ENCODE data around the gene TRIM14.
"Not testable (repeated sequence)": the region's sequence is repeated elsewhere in the genome, so short reads cannot be mapped to it uniquely, and the experiment has no call there.

TRIM14 gene

DNA sequence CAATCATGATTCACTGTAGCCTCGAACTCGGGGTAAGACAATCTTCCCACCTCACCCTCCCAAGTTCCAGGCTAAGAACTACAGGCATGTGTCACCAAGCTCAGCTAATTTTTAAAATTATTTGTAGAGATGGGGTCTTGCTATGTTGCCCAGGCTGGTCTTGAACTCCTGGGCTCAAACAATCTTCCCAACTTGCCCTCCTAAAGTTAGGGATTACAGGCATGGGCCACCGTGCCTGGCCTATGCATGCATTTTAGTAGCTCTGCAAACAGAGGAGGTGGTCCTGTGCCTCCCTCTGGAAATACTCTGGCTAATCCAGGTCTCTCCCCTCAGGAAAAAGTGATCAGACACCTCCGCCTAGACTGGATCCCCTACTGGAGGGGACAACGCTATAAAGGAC is 21.5 kb upstream of the TRIM14 start:
- no peak for DNase-seq

DNA sequence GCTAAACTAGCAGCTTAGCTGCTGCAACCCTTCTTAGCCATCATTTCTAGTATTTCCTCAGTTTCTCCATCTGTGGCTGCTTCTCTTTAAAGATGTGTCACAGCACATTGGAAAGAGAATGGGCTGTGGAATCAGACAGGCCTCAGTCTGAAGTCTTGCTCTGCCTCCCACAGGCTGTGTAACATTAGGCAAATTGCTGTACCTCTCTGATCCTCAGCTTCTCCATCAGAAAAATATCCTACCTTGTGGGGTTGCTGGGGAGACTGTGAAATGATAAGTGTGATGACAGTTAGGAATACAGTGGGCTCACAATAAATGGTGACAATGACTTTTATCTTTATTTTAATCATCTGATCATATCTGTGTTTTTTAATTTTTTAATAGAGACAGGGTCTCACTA is 17.5 kb upstream of the TRIM14 start:
- DNase-seq: no peak

DNA sequence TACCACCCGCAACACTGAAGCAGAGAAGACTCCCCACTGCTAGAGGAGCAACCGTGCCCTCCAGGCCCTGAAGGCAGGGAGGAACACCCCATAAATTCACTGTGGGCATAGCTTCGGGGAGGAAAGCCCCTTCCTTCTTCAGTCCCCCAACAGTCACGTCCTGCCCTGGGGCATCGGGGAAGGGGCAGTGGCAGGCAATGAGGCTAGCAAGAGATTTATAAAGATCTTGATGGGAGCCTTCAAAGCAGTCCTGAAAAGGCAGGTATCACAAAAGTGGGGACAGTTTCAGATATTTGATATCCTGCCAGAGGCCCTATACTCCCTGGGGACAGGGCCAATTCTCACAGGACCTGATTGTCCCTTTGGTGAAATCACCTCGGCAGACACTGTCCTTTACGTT is 16.9 kb upstream of the TRIM14 start:
- no peak for DNase-seq

DNA sequence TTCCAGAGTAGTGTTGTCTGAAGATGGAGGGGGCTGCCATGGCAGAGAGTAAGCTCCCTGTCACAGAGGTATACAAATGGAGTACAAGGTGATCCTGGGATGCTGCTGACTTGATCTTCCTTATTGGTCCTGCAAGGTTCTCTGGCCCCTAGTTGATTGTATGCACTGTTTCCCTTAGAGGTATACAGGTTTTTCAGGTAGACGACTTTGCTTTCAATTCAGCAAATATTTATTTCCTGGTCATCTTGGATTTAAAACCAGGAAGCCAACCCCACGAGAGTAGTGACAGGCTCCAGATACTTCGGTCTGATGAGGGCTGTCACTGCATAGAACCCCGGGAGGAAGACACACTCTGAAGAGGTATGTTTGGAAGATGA is 16.5 kb upstream of the TRIM14 start:
- DNase-seq: no peak

DNA sequence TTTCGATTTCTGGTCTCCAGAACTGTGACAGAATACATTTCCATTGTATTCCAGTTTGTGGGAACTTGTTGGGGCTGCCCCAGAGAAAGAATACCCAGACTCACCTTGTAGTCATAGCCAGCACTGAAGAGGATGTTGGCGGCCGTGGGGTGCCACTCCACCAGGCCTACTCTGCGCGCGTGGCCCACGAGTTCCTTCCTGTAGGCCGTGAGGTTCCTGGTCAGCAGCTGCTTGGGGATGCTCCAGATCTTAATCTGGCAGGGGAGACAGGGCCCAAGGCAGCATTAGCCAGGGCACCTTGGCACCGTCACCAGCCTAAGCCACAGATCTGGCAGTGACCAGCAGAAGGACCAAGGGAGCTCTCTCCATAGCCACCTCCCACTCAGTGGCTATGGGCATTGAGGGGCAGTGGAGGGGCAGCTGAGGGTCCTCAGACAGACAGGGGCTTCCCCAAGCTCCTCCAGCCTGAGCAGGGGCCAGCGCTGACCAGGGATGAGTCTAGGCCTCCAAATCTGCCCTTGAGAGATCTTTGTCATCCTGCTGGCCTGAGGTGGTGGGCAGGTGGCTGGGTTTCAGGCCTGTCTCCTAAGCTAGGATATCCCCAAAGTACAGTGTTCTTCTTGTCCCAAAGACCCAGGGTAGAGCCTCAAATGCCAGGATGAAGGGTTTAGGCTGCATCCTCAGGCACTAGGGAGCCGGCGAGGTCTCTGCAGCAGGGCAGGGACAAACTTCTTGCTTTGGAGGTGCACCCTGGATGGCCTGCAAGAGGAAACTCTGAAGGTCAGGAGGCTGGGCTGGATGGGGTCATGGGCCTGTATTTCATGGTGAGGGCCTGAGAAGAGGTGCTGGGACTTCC is 15.9 kb upstream of the TRIM14 start:
- no peak for DNase-seq

DNA sequence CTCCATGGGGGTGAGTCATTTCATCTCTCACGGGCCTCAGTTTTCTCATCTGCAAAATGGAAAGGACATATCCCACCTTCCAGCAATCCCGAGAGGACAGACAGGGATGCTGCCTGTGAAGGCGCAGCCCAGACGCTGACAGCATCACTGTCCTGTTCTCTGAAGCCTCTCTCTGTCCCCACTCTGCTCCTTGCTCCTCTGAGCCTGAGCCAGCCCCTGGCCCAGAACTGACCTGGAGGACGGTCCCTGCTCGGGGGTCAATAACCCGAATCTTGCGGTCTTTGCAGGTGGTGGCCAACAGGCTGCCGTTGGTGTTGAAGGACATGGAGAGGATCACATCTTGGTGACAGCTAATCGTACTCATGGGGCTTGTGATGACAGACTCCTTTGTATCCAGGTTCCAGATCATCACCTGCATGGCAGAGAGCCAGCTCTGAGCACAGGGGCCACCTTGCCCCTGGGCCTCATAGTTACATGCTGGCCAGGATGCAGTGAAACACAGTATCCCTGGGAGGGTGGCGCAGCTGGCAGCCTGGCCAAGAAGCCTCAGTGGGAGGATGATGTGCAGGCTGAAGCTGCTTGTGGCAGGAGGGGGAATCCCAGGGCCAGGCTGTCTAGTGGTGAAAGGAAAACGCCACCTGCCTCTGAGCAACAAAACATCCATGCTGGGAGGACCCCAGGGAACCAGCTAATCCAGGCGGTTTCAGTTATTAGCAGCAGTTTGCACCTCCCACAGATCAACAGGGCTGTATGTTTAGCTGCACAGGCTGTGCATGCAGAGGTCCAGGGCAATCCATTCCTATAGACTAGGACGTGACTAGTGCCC is 14.0 kb upstream of the TRIM14 start:
- no peak for DNase-seq

DNA sequence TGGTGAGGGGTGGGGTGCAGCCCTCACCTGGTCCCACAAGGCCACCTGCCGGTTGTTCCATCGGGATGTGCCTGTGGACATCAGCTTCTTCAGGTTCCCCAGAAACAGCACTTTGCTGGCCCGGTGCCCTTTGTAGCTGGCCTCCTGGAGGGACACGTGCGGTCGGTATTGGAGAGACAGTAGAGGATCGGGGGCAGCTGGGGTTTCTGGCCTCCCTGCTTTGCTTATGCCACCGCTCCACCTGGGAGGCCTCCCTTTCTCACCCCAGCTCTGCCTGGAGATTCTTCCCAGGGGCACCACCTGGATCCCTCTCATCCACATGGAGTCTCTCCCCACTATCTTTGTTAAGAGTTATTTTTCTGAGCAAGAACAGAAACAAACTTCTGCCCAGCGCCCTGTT is 13.1 kb upstream of the TRIM14 start:
- DNase-seq: no peak

DNA sequence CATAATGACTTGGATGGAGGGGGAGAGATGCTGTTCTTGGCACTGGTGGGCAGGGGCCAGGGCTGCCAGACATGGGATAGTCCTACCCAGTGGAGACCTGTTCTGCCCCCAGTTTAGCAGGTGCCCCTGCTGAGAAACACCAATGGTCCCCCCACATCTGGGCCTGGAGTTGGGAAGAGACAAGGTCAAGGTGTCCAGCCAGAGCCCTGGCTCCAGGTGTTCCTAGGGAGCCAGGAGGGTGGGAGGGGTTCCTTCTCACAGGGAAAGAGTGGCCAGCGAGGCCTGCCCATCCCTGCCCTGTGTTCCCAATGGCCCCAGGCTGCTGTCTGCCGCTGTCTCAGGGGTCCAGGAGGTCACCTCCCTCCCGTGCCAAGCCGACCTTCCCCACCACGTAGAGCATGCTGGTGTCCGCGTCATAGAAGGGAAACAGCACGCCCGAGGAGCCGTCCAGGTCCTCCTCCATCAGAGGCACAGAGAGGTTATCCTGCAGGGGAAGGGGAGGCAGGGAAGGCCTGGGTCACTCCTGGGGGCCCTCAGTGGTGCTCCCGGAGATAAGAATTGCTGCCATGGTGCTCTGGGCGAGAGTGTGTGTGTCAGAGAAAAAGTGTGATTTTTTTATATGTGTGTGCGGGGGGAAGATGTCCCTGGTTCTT is 11.7 kb upstream of the TRIM14 start:
- no peak for DNase-seq

DNA sequence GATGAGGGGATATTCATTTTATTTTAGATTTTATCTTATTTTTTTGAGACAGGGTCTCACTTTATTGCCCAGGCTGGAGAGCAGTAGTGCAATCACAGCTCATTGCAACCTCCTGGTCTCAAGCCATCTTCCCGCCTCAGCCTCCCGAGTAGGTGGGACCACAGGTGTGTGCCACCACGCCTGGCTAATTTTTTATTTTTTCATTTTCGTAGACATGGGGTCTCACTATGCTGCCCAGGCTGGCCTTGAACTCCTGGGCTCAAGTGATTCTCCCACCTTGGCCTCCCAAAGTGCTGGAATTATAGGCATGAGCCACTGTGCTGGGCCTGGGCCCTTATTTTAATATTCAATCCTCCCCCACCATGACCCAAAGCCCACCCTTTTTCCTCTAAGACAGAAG is 11.0 kb upstream of the TRIM14 start:
- DNase-seq: not testable (repeated sequence)

DNA sequence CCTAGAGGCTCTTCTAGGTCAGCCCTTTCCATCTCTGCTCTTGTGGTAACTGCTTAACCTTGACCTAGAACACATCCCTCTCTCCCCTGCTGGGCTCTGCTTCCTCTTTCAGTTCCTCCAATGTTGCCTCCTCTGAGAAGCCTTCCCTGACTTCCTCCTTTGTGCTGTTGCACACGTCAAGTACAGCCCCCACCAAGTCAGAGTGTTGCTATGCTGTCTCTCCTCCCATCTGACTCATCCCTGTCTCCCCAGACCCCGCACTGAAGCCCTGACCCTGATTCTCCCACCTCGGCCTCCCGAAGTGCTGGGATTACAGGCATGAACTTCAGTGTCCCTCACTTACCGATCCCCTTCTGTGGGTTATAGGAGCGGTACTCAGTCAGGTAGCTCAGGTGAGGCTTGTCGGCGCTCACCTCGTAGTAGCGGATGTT is 10.4 kb upstream of the TRIM14 start:
- DNase-seq: no peak

DNA sequence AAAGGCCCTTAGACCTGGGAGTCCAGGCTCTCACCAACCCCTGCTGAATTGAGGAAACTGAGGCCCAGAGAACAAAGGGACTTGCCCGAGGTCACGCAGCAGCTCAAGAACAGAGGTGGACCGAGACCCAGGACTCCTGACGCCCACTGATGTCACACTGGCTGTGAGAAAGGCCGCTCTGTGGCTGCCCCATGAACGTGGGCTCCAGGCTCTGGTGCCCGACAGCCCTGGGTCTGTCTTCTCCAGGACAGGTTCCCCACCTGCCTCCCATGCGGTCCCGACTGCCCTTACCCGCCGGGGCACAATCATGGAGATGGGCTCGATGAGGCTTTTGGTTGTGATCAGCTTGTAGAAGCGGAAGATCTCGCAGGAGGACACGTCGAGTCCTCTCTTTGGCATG is 9.3 kb upstream of the TRIM14 start:
- no peak for DNase-seq

DNA sequence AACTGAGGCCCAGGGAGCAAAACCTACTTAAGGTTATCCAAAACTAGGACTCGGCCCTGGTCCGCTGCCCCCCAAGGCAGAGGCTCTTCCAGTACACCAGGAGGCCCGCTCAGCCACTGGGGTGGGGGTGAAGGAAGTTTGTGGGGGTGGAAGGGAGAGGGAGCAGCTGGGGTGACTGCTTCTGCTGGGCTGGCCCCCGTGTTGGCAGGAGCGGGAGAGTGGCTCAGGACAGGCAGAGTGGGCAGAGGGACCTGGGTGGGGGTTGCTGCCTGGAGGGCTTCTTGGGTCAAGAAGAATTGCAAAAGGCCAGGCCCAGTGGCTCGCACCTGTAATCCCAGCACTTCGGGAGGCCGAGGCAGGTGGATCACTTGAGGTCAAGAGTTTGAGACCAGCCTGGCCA is 8.2 kb upstream of the TRIM14 start:
- DNase-seq: no peak

DNA sequence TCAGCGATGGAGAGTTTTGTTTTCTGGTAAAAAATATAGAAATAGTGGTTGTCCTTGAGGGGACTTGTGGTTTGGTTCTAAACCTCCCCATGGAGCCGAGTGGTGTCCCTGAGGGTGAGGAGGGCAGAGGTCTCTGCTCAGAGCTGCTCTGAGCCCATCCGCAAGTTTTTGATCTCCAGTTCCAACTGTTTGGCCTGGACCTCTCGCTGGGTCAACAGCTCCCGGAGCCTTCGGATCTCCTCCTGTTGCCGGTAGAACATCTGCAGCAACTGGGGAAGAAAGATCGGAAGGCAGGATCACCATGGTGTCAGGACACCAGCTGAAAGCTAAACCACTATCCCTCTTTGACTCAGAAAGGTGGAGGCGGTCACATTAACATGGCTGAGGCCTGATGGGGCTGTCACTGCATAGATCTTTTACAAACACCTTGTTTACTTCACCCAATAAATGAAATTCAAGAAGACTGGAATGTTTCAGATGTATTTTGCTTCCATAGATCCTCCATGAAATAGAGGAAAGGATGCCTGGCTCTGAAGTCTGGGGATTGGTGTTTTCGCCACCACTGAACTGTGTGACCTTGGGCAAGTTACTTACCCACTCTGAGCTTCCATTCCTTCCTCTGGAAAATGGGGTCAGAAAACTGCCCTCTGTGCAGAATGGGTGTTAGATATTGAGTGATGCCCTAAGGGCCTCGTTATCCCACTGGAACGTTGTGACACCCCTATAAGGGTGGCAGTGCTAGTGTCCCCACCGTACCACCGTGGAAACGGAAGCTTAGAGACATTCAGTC is 5.8 kb upstream of the TRIM14 start:
- no peak for DNase-seq

DNA sequence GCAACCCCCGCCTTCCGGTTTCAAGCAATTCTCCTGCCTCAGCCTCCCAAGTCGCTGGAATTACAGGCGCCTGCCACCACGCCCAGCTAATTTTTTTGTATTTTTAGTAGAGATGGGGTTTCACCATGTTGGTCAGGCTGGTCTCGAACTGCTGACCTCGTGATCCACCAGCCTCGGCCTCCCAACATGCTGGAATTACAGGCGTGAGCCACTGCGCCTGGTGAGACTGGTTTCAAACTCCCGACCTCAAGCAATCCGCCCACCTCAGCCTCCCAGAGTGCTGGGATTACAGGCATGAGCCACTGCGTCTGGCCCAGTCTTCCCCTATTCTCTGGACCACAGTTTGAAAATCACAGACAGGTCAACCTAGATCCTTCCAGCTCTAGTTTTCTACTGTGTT is 5.1 kb upstream of the TRIM14 start:
- not testable (repeated sequence) for DNase-seq

DNA sequence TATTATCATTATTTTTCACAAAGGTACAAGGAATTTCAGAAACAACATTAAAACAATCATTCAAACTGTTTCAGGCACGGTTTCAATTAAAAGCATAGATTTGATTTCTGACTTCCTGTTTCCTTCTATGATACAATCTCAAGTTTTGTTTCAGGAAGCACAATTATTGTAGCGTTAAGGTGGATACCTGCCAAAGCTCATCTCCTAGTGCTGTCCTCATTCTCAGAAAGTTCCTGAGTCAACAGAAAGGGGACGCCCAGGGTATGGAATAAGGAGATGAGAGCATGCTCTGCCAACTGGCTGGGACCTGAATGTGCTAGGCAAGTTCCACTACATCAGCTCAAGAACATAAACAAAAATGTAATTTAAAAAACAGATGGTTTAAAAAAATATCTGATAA is 2.0 kb upstream of the TRIM14 start:
- no peak for DNase-seq

DNA sequence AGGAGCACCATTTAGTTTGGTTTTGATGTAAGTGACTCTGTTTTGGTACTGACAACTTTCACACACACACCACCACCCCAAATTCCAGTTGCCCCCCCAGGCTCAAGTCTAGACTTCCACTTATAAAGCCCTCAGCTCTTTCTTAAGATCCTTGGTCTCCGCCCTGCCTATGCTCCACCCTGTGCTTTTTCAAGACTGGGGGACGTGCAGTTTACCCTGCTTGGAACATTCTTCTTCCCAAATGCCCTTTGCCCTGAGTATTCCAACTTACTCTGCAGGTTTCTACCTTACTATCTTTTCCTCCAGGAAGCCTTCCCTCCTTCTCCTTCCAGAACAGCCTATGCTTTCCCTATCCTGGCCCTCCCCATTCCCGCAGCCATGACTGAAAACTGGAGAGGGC is 1.5 kb upstream of the TRIM14 start:
- DNase-seq: no peak

DNA sequence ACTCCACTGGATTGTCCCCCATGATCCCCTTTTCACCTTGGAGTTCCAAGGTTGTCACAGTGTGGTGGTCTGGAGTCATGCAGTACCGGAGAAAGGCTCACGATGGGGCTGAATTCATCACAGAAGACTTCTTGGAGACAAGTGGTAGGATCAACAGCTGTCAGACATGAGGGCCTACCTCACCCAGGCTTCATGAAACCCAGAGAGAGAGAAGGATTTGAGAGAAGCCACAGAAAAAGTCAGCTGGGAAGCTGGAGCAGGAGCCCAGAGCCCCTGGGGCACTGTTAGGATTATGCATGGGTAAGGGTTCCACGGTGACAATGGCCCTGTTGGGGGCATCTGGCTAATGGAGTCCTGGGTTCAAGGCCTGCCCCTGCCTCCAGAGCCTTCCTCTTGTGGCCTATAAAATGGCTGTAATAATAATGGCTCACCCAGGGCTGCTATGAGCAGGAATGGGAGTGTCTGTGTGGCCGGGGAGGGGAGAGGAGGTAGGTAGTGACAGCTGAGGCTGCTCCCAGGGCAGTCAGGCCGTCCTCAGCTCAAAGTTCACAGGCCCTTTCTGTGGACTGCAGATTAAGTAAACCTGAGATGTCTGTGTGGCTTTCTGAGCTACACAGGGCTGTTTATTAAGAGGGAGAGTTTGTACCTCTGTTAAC is 910 bp downstream of the TRIM14 start:
- DNase-seq: peak; percentile 33

DNA sequence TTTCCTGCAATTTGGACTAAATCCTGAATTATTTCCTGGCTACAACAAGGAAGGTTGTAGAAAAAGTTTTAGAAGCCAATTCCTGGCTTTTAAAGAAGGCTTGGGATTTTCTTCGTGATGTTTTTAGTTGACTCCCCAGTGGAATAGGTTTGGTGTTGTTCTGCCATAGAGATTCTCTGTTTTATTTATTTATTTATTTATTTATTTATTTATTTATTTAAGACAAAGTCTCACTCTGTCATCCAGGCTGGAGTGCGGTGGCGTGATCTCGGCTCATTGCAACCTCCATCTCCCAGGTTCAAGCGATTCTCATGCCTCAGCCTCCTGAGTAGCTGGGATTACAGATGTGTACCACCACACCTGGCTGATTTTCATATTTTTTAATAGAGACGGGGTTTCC is 1.9 kb downstream of the TRIM14 start:
- DNase-seq: not testable (repeated sequence)

DNA sequence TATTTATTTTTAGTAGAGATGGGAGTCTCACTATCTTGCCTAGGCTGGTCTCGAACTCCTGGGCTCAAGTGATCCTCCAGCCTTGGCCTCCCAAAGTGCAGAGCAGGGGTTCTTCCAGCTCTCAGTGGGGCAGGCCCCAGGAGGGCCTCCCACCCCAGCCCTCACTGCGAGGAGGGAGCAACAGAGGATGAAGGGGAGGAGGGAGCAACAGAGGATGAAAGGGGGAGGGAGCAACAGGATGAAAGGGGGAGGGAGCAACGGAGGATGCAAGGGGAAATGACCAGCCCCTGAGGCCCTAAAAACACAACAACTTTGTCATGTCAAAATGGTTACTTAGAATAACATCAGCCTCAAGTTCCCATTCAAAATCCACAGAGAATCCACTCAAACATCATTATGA is 10.0 kb downstream of the TRIM14 start:
- no peak for DNase-seq

DNA sequence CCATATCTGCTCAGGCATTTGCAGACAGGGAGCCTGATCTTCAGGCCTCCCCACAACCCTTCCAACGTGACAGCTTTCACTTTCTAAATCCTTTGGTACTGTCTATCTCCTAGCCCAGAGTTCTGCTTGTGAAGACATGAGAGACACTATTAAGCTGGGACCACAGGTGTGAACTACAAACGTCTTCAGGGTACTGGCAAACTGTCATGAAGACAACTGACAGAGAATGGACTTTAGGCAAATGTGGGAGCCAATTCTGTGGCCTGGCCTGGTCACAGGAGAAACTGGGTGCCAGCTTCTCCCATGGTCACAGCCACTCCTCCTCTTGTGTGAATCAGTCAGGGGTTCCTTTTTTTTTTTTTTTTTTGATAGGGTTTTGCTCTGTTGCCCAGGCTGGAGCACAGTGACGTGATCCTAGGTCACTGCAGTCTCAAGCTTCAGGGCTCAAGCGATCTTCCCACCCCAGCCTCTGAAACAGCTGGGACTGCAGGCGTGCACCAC is 10.4 kb downstream of the TRIM14 start:
- no peak for DNase-seq

DNA sequence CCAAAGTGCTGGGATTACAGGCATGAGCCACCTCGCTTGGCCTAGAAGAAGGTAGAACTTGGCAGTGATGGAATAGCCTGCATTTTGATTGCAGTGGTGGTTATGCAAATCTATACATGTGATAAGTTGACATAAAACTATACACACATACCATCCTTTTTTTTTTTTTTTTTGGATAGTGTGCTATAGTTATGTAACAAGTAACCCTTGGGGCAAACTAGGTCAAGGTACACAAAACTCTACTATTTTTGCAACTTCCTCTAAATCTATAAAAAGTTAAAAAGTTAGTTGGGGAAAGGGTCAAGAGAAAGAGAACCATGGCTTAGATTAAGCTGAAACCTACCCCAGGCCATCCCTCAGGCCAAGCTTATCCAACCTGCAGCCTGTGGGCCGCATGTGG is 11.1 kb downstream of the TRIM14 start:
- no peak for DNase-seq

DNA sequence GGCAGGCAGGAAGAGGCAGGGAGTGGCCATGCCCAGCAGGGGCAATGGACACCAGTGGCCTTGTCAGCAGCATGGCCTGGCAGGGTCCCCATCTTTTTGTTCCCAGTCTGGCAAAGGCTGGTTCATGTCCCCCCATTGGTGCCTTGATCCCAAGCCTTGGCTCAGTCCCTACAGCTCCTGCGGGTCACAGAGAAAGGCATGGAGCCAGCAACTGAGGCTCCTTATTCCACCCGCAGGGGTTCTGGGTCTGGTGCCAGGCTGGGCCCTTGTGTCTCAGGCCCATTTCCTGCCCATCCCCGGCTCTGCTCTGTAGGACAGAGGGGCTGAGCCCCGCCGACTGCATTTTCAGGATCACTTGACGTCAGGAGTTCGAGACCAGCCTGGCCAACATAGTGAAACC is 14.0 kb downstream of the TRIM14 start:
- no peak for DNase-seq

Measured in T-helper 9 cell (primary cell).